LHCN-M2 (cell line): ENCODE results near the gene C1orf185. TPM values are rescaled to one million over a fixed set of nuclear protein-coding genes. Genes with fewer than 3 reads are reported as not detected.

Source experiments
- total RNA-seq: library from RNA; depleted of rRNA; stranded (reverse); fragments of >200 nt; gene quantifications from 2 replicates; pipeline ENCODE4 v1.2.3, GENCODE V29; 2014; rRNA removed

C1orf185 gene
- total RNA-seq, 1 experiment from 2014 or later, result not detected

Other genes with a start within 250 kb of the C1orf185 start
- gene FAF1, start 142.0 kb upstream of the C1orf185 start, total RNA-seq, result 65.6 and 71.9 TPM in 2 replicates
- gene CDKN2C, start 132.0 kb upstream of the C1orf185 start, total RNA-seq, result 67.9 and 85.2 TPM in 2 replicates
- gene RNF11, start 134.0 kb downstream of the C1orf185 start, total RNA-seq, result 99.9 and 111 TPM in 2 replicates
- not detected in 2 replicates for gene TTC39A, start 228.3 kb downstream of the C1orf185 start, total RNA-seq